Activated T-helper 17 cell treated with anti-CD3 and anti-CD28 coated beads, Interleukin-2, amount 50 U/mL, for 72 hours (primary cell): ENCODE data around the gene CRCP. TPM values are rescaled to one million over a fixed set of nuclear protein-coding genes. Genes with fewer than 3 reads are reported as not detected.
"Not testable (repeated sequence)": the region's sequence is repeated elsewhere in the genome, so short reads cannot be mapped to it uniquely, and the experiment has no call there.

Experiments used
- ATAC-seq: fragments of 150-1000 bp; cut with Tn5 transposase; replicated peaks from 2 replicates; pipeline ENCODE4 v1.10.0; 2021; ENCODE audit warnings: mild to moderate bottlenecking, moderate library complexity
- H3K27ac Mint-ChIP-seq: one replicate; pipeline ENCODE4 v1.8.0; 2022; ENCODE audit warnings: mixed read lengths
- H3K27me3 Mint-ChIP-seq: one replicate; pipeline ENCODE4 v1.8.0; 2022; ENCODE audit warnings: mixed read lengths
- H3K36me3 Mint-ChIP-seq: one replicate; pipeline ENCODE4 v1.8.0; 2022; ENCODE audit warnings: low read depth, mild to moderate bottlenecking, mixed read lengths
- H3K4me1 Mint-ChIP-seq: one replicate; pipeline ENCODE4 v1.8.0; 2022; ENCODE audit warnings: mixed read lengths
- H3K4me3 Mint-ChIP-seq: one replicate; pipeline ENCODE4 v1.8.0; 2022; ENCODE audit warnings: mild to moderate bottlenecking, mixed read lengths
- H3K9me3 Mint-ChIP-seq: one replicate; pipeline ENCODE4 v1.8.0; 2022; ENCODE audit warnings: mixed read lengths
- total RNA-seq, 2 donors: library from RNA; stranded (reverse); gene quantifications; one replicate each; pipeline ENCODE4 v1.2.3, GENCODE V29; 2022

CRCP gene
- total RNA-seq: 10 to 100 TPM; 19.6 to 25.7 TPM

DNA sequence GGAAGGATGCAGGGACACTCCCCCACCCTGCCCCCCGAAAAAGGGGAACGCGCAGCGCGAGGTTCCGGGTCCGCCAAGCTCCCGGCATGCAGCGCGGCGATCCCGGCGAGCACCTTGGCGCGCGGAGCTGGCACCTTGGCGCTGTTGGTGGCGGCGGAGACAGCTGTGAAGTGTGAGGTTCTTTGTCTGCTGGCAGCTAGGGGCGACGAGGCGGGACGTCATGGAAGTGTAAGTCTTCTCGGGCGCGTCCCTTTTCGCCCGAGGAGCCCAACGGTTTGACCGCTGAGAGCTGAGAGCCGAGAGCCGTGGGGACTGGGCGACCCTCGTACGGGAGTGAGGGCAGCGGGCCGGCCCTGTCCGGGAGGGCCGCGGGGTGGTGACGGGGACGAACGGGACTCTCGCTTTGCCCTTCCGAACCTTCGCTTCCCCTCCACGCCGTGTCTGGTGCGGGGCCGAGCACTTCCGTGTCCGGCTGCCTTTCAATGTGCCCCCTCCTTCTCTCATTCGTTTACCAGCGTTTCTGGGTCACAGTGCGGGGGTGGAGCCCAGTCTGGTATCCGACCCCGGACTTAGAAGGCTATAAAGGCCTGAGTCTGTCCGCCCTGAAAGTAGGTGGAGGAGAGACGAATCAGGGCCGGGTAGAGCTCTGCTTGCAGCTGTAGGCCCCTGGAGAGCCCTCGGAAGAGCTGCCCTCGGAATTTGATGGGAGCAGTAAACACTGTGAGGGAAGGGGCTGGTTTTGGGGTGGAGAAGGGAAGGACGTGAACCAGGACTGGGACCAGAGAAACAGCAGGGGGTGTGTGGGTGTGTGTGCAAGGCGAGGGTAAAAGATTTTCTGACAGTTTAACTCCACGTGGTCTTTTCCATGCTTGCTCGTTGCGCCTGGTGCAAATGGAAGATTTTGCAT lies at the start of gene CRCP:
Gene CRCP, plus strand, starts transcription at position 105 of the 907 bp plus-strand sequence. Its CDS starts 116 bp downstream, at position 221.
- no peaks in the 10 kb centered on the region for H3K27me3 Mint-ChIP-seq
- H3K4me1 Mint-ChIP-seq: peaks cover 27% of the 10 kb centered on the region
- ATAC-seq: peak; percentile 85
- H3K4me3 Mint-ChIP-seq: peak within 1 kb of the TSS; percentile 98
- no peaks in the 10 kb centered on the region for H3K9me3 Mint-ChIP-seq
- peak within 1 kb of the TSS; percentile 98 for H3K27ac Mint-ChIP-seq
- peaks cover 39% of the 10 kb centered on the region for H3K36me3 Mint-ChIP-seq

DNA sequence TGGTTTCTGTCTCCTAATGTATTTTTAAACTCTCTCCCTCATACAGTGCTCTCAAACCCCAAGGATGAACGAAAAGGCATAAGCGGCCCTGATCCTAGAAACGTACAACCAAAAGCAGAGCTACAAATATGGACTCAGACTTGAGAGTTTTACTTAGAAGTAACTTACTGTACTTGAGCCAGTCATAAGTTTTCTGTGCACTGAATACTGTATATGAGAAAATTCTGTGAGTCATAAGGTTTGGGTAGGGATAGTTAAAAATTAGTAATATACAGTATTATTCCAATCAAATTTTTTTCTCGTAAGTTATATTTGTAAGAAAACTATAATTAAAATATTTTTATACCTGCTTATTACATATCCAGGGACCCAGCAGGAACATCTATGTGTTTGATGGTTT lies 44.9 kb upstream of the CRCP start:
- H3K4me3 Mint-ChIP-seq: no peak overlapping the region
- H3K27ac Mint-ChIP-seq: no peak overlapping the region
- no peak for ATAC-seq
- no peaks in the 10 kb centered on the region for H3K27me3 Mint-ChIP-seq
- H3K9me3 Mint-ChIP-seq: peaks cover 4% of the 10 kb centered on the region
- H3K36me3 Mint-ChIP-seq: no peaks in the 10 kb centered on the region
- no peaks in the 10 kb centered on the region for H3K4me1 Mint-ChIP-seq

DNA sequence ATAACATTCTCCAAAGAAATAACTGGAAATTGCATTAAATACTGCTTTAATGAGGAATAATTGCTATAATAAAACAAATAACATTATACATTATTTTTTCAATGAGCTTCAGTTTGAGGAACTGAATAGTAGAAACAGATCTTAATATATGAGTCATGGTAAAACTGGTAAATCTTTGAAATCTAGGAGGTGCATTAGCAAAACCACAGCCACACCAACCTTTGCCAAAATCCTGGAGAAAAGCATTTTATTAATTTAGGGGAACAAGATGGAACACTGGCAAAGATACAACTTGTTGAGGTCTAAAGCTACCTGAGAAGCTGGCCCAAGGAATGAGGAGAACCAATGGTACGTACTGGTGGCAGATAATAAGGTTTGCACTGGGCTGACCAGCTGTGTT lies 44.4 kb upstream of the CRCP start:
- H3K4me3 Mint-ChIP-seq: no peak overlapping the region
- ATAC-seq: no peak
- no peak overlapping the region for H3K27ac Mint-ChIP-seq
- H3K36me3 Mint-ChIP-seq: no peaks in the 10 kb centered on the region
- H3K4me1 Mint-ChIP-seq: no peaks in the 10 kb centered on the region
- no peaks in the 10 kb centered on the region for H3K27me3 Mint-ChIP-seq
- H3K9me3 Mint-ChIP-seq: peaks cover 4% of the 10 kb centered on the region

DNA sequence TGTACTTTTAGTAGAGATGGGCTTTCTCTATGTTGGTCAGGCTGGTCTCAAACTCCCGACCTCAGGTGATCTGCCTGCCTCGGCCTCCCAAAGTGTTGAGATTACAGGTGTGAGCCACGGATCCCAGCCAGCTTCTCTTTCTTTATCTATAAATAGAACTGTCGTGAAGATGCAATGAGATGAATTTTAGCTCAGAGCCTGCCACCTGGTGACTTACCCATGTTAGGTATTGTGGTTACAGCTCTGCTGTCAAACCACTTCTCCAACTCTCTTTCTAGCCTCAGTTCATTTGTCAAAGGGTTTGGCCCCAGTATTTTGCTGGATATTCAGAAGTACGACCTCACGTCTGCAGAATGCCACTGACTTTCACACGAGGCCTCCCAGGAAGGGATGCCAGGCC lies 42.4 kb upstream of the CRCP start:
- not testable (repeated sequence) for H3K36me3 Mint-ChIP-seq, ATAC-seq

DNA sequence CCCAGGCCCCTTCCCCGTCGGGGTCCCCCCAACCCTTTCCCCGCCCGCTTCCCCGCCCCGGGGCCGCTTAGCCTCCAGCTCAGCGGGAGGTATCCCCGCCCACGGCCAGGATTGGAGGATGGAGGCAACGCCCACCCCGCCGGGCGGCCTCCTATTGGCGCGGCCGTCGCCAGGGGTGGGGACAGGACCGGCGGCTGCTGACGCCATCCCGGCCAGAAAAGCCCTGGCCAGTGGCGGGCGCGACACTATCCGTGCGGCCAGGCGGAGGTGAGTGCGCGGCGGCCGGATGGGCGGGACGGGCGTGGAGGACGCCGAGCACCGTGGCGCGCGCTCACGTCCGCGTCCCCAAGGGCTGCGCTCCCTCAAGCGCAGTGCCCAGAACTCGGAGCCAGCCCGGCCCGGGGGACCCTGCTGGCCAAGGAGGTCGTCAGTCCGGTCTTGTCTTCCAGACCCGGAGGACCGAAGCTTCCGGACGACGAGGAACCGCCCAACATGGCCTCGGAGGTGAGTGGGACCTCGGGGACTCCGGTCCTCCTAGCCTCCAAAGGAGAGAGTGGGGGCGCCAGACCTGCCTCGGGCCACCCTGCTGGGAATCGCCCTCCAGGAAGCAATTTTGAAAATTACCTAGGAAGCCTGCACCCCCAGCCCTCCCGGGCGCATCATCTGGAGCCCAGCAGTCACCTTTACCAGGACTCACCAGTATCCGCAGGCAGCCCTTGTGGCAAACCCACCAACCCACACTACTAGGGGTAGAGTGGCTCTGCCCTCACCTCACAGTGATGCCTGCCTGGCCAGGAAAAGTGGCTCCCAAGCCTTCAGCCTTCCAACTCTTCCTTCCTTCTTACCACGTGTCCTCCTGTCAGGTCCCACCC lies 38.8 kb upstream of the CRCP start, which contains the start of gene ASL:
Gene ASL, plus strand, starts transcription at position 230 of the 872 bp plus-strand sequence. Its CDS starts 263 bp downstream, at position 493.
- Mint-ChIP-seq H3K4me3 (peak within 1 kb of the TSS; percentile 89), H3K4me1 (peaks cover 4% of the 10 kb centered on the region), H3K9me3 (no peaks in the 10 kb centered on the region), H3K27ac (peak within 1 kb of the TSS; percentile 90), H3K27me3 (no peaks in the 10 kb centered on the region), H3K36me3 (no peaks in the 10 kb centered on the region)
- peak; percentile 100 for ATAC-seq

More for the DNA sequence above, 42.4 kb upstream of the CRCP start:
- not testable (repeated sequence) for H3K27ac Mint-ChIP-seq, H3K4me3 Mint-ChIP-seq, H3K27me3 Mint-ChIP-seq, H3K4me1 Mint-ChIP-seq, H3K9me3 Mint-ChIP-seq

DNA sequence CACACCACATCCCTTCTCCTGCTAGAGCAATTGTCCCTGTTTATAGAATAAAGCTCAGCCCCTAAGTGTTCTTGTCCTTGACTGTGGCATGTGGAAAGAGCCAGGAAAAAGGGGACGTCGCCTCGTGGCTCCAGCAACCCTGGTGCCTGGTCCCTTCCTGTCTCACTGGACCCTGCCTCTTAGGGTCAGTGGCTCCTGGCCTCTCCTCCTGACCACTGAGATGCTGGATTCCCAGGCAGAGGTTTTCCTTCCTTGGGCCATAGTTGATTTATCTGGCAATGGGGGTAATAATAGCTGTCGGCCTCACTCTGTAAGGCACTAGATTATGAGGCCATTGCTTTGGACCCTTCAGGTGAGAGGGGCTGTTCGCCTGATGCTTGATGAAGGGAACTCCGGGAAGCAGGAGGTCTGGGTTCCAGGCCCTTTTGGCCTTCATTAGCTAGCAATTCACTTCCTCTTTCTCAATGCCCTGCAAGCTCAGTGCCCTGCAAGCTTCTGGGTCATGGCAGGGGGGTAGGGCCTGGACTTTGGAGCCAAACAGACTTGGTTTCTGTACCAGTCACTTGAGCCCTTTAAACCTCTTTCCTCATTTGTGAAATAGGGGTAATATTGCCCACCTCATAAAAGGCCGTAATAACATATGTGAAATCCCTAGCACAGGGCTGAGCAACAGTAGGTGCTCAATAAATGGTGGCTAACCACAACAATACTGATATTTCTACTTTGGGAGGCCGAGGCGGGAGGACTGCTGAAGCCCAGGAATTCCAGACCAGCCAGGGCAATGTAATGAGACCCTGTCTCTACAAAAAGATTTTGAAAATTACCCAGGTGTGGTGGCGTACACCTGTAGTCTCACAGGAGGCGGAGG lies 38.0 kb upstream of the CRCP start:
- Mint-ChIP-seq H3K27ac (peak overlapping the region; percentile 90), H3K4me1 (peaks cover 4% of the 10 kb centered on the region), H3K36me3 (no peaks in the 10 kb centered on the region), H3K9me3 (no peaks in the 10 kb centered on the region), H3K4me3 (peak overlapping the region; percentile 89), H3K27me3 (no peaks in the 10 kb centered on the region)
- ATAC-seq: no peak

DNA sequence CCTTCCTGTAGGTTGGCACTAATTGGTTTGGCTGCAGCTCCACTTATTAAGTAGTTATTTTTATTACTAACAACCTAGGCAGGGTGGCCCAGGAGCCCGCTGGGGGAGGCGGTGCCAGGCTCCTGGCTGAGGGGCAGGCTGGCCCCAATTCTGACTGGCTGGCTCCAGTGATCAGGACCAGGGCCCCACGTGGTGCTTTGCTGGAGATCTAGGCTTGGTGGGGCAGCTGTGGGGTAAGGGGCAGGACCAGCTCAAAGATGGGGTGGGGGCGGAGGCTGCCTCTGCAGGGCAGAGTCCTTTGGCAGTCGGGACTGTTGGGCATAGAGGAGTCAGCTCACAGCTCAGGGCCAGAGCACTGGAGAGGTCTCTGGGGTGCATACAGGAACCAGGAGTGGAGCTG lies 36.6 kb upstream of the CRCP start:
- Mint-ChIP-seq H3K36me3 (peaks cover 11% of the 10 kb centered on the region), H3K27me3 (no peaks in the 10 kb centered on the region), H3K9me3 (no peaks in the 10 kb centered on the region), H3K27ac (no peak overlapping the region), H3K4me3 (peak overlapping the region; percentile 9), H3K4me1 (peaks cover 4% of the 10 kb centered on the region)
- ATAC-seq: no peak

DNA sequence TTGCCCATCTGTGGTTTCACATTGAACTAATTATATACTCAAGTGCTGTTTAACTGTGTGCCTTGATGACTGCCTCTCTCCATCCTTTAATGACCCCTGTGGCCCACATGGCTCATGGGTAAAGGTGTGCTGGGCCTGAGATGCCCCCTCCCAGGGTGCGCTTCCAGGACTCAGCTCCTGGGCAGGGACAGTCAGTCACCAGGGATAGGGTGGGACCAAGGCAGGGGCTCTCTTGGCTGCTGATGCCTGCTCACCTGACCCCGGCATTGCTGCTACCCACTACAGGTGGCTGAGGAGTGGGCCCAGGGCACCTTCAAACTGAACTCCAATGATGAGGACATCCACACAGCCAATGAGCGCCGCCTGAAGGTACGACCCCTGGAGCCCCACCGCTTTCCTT lies 32.6 kb upstream of the CRCP start:
- Mint-ChIP-seq H3K9me3 (no peaks in the 10 kb centered on the region), H3K4me3 (no peak overlapping the region), H3K27me3 (no peaks in the 10 kb centered on the region), H3K4me1 (no peaks in the 10 kb centered on the region), H3K36me3 (peaks cover 11% of the 10 kb centered on the region), H3K27ac (no peak overlapping the region)
- ATAC-seq: no peak

DNA sequence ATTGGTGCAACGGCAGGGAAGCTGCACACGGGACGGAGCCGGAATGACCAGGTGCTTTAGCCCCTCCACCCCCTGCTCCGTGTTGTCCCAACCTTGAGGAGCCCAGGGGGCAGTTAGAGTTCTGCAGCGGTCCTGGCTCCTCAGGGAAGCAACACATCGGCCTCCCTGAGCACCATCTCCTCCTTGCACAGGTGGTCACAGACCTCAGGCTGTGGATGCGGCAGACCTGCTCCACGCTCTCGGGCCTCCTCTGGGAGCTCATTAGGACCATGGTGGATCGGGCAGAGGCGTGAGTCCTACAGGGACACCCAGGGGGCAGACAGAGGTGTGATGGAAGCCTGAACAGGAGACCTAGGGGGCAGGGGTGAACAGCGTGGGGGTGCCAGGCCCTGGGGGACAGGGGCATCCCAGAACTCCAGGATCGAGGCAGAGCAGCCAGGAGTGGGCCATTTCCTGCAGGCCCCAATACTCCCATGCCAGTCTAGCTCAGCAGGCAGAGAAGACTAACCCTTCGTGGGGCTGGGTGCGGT lies 31.7 kb upstream of the CRCP start:
- H3K9me3 Mint-ChIP-seq: no peaks in the 10 kb centered on the region
- H3K4me3 Mint-ChIP-seq: no peak overlapping the region
- H3K27ac Mint-ChIP-seq: no peak overlapping the region

DNA sequence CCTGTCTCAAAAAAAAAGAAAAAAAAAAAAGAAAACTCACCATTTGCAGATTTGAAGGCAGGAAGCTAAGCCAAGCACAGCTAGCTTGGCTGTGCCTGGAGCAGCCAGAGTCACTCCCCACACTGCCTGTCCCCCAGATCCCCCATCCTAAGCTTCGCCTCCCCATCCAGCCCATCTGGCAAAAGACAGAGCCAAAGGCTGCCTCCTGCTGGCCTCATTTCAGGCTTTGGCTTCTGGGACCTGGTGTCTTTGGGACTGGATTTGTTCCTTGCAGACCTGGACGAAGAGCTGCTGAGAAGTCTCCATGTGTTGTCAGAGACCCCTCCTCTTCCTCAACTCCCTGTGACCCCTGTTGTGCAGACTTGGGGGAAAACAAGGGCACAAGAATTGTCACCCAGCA lies 31.0 kb upstream of the CRCP start:
- Mint-ChIP-seq H3K27me3 (no peaks in the 10 kb centered on the region), H3K4me3 (no peak overlapping the region), H3K4me1 (no peaks in the 10 kb centered on the region), H3K9me3 (no peaks in the 10 kb centered on the region), H3K36me3 (peaks cover 11% of the 10 kb centered on the region), H3K27ac (no peak overlapping the region)
- ATAC-seq: no peak

More for the DNA sequence above, 31.7 kb upstream of the CRCP start:
- ATAC-seq: no peak
- no peaks in the 10 kb centered on the region for H3K27me3 Mint-ChIP-seq
- peaks cover 11% of the 10 kb centered on the region for H3K36me3 Mint-ChIP-seq
- no peaks in the 10 kb centered on the region for H3K4me1 Mint-ChIP-seq

DNA sequence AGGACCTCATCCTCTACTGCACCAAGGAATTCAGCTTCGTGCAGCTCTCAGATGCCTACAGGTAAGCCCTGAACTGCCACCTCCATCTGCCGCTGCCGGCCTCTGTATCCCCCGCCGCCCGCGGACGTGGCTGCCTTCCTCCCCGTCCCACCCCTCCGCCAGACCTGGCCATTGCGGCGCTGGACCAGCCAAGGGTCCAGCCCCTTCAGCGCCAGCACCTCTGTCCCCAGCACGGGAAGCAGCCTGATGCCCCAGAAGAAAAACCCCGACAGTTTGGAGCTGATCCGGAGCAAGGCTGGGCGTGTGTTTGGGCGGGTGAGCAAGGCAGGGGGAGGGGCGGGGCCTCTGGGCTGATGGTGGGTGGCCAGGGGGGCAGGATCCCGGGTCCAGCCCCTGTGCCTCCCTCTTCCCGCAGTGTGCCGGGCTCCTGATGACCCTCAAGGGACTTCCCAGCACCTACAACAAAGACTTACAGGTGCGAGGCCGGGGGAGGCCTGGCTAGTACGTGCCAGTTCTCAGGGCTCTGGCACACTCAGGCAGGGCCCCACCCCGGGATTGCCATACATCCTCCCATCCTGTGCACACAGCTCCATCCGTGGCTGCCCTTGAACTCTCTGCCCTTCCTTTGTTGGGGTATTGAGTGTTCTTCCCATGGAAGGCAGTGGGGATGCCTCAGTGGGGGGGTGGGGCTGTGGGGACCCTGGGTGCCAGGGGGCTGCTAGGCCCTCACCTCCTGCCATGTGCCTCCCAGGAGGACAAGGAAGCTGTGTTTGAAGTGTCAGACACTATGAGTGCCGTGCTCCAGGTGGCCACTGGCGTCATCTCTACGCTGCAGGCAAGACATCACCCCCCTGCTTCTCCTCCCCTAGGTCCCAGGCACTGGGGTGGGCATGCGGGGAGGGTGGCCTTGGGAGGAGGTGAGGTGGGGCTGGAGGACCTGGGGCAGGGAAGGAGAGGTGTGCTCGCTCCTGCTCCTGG lies 25.5 kb upstream of the CRCP start:
- H3K27me3 Mint-ChIP-seq: no peaks in the 10 kb centered on the region
- ATAC-seq: no peak
- H3K4me3 Mint-ChIP-seq: no peak overlapping the region
- no peaks in the 10 kb centered on the region for H3K9me3 Mint-ChIP-seq
- no peak overlapping the region for H3K27ac Mint-ChIP-seq
- no peaks in the 10 kb centered on the region for H3K4me1 Mint-ChIP-seq
- no peaks in the 10 kb centered on the region for H3K36me3 Mint-ChIP-seq

DNA sequence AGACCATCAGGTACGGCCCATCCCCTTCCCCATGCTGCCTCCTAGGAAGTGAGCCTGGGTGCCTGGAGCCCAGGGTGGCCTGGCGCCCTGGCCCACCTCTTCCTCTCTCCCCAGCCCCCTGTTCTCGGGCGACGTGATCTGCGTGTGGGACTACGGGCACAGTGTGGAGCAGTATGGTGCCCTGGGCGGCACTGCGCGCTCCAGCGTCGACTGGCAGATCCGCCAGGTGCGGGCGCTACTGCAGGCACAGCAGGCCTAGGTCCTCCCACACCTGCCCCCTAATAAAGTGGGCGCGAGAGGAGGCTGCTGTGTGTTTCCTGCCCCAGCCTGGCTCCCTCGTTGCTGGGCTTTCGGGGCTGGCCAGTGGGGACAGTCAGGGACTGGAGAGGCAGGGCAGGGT lies 22.0 kb upstream of the CRCP start:
- Mint-ChIP-seq H3K9me3 (no peaks in the 10 kb centered on the region), H3K27ac (no peak overlapping the region), H3K36me3 (no peaks in the 10 kb centered on the region), H3K4me3 (no peak overlapping the region), H3K27me3 (no peaks in the 10 kb centered on the region), H3K4me1 (no peaks in the 10 kb centered on the region)
- no peak for ATAC-seq

DNA sequence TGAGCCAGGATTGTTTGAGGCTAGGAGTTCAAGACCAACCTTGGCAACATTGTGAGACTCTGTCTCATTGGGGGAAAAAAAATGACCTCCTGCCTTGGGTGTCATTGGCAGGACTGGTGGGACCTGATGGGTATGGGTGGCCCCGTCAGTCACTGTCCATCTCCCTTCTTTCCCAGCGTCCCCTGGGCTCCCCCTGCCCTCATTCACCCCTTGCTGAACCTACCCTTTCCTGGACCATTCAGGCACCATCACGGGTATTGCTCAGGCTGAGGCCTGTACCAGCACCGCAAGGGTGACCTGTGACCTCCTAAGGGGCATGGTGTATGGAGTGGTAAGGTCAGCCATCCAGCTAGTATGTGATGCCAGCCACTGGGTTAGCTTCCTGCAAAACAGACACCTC lies 19.6 kb upstream of the CRCP start:
- no peaks in the 10 kb centered on the region for H3K27me3 Mint-ChIP-seq
- peaks cover 7% of the 10 kb centered on the region for H3K4me1 Mint-ChIP-seq
- H3K36me3 Mint-ChIP-seq: no peaks in the 10 kb centered on the region
- H3K27ac Mint-ChIP-seq: no peak overlapping the region
- H3K4me3 Mint-ChIP-seq: no peak overlapping the region
- H3K9me3 Mint-ChIP-seq: no peaks in the 10 kb centered on the region
- no peak for ATAC-seq
